HCT116 (cell line): ENCODE measurements around the gene CEP97. TPM values are rescaled to one million over a fixed set of nuclear protein-coding genes. Genes with fewer than 3 reads are reported as not detected.

Experiments used
- ATAC-seq: fragments of 200-7000 bp; cut with Tn5 transposase; 2 replicates; pipeline ENCODE4 v1.9.1; 2020; ENCODE audit warnings: mild to moderate bottlenecking, moderate library complexity
- BruUV-seq: library from RNA; stranded (reverse); fragments of 400-500 nt; replicated peaks from 2 replicates; lab custom pipeline; 2021; lab: Mats Ljungman, UMichigan
- CTCF ChIA-PET: fragments of 300-600 bp; sonication (Branson Sonifier 250); formaldehyde crosslinking; loops from one replicate; lab custom pipeline; 2021; ENCODE audit warnings: antibody characterized with exemption; lab: Charles Lee
- POLR2A ChIA-PET: fragments of 300-600, 350-600 bp; sonication (Branson Sonifier 250); formaldehyde crosslinking; loops from one replicate; lab custom pipeline; 2021; ENCODE audit warnings: antibody characterized with exemption; lab: Charles Lee
- RAD21 ChIA-PET, 2 experiments: fragments of 300-600 bp; sonication (Branson Sonifier 250); formaldehyde crosslinking; loops; one replicate each; lab custom pipeline; 2023; ENCODE audit warnings: low total read pairs in 2 of 2; ENCODE audit not compliant: uncharacterized antibody in 2 of 2, unreplicated experiment in 2 of 2, low non-redundant PET in 1 of 2; lab: Charles Lee
- DNase-seq: peaks from one replicate; pipeline ENCODE4 v3.0.0-alpha.2; 2010; ENCODE audit warnings: low read depth, low spot score
- H2AFZ ChIP-seq: fragments of 200-600 bp; shearing (Covaris generic), sonication (generic); 2 replicates; pipeline ENCODE4 v1.6.1; 2017; ENCODE audit warnings: low read depth, mixed run types, mixed read lengths, antibody characterized with exemption, low read length; ENCODE audit not compliant: poor library complexity, severe bottlenecking
- H3K27ac ChIP-seq: 2 replicates; pipeline ENCODE4 v1.5.1; 2012; ENCODE audit warnings: low read depth, low read length
- H3K27me3 ChIP-seq: fragments of 200-600 bp; sonication (generic); 2 replicates; pipeline ENCODE4 v1.6.1; 2016; ENCODE audit warnings: mixed run types, low read length, mixed read lengths; ENCODE audit not compliant: insufficient read depth
- H3K36me3 ChIP-seq, 2 experiments: fragments of 200-500 bp in 1 of 2; fragments of 200-600 bp in 1 of 2; sonication (Bioruptor generic) in 1 of 2; sonication (generic) in 1 of 2; 2 replicates each; pipeline versions ENCODE4 v1.5.1 to v1.6.1; 2014 to 2016; ENCODE audit warnings: low read length in 2 of 2, inconsistent platforms in 1 of 2, mixed read lengths in 1 of 2, mixed run types in 1 of 2; ENCODE audit not compliant: insufficient read depth in 2 of 2, control insufficient read depth in 1 of 2
- H3K4me1 ChIP-seq, 2 experiments: fragments of 200-600 bp in 1 of 2; sonication (generic) in 1 of 2; 2 replicates each; pipeline versions ENCODE4 v1.5.1 to v1.6.1; 2012 to 2017; ENCODE audit warnings: low read length in 2 of 2, inconsistent platforms in 1 of 2, mild to moderate bottlenecking in 1 of 2, mixed read lengths in 1 of 2, mixed run types in 1 of 2, moderate library complexity in 1 of 2; ENCODE audit not compliant: insufficient read depth in 2 of 2, control insufficient read depth in 1 of 2
- H3K4me2 ChIP-seq: fragments of 200-600 bp; sonication (generic); 2 replicates; pipeline ENCODE4 v1.6.1; 2017; ENCODE audit warnings: mixed run types, low read length, mixed read lengths
- H3K4me3 ChIP-seq, 2 experiments: fragments of 200-600 bp in 1 of 2; sonication (generic) in 1 of 2; replicated peaks in 1 of 2; 2 replicates each; pipeline ENCODE4 v1.5.1; 2011 to 2016; ENCODE audit warnings: low read length in 2 of 2, control low read depth in 1 of 2, low read depth in 1 of 2, mild to moderate bottlenecking in 1 of 2, mixed read lengths in 1 of 2, mixed run types in 1 of 2
- H3K79me2 ChIP-seq: fragments of 200-600 bp; sonication (generic); 2 replicates; pipeline ENCODE4 v1.6.1; 2017; ENCODE audit warnings: mild to moderate bottlenecking, mixed run types, low read length, moderate library complexity, mixed read lengths; ENCODE audit not compliant: insufficient read depth
- H3K9ac ChIP-seq: fragments of 200-600 bp; sonication (generic); 2 replicates; pipeline ENCODE4 v1.6.1; 2016; ENCODE audit warnings: low read length, mixed read lengths
- H3K9me2 ChIP-seq: fragments of 200-600 bp; sonication (generic), shearing (Covaris generic); 2 replicates; pipeline ENCODE4 v1.6.1; 2017; ENCODE audit warnings: mixed run types, mild to moderate bottlenecking, moderate library complexity; ENCODE audit not compliant: insufficient read depth
- H3K9me3 ChIP-seq, 2 experiments: fragments of 200-500 bp in 1 of 2; fragments of 200-600 bp in 1 of 2; sonication (Bioruptor generic) in 1 of 2; sonication (generic) in 1 of 2; 2 replicates each; pipeline ENCODE4 v1.6.1; 2014 to 2017; ENCODE audit warnings: low read length in 2 of 2, mixed read lengths in 2 of 2, inconsistent platforms in 1 of 2, low read depth in 1 of 2, mild to moderate bottlenecking in 1 of 2, mixed run types in 1 of 2, moderate library complexity in 1 of 2; ENCODE audit not compliant: control insufficient read depth in 1 of 2, insufficient read depth in 1 of 2
- H4K20me1 ChIP-seq: fragments of 200-600 bp; sonication (generic), shearing (Covaris generic); 2 replicates; pipeline ENCODE4 v1.6.1; 2017; ENCODE audit warnings: mixed run types, mild to moderate bottlenecking, moderate library complexity; ENCODE audit not compliant: insufficient read depth
- CBX3 ChIP-seq: IDR thresholded peaks from 2 replicates; pipeline ENCODE4 v1.6.1; 2012; ENCODE audit warnings: low read depth
- CEBPB ChIP-seq: IDR thresholded peaks from 2 replicates; pipeline ENCODE4 v1.6.1; 2012; ENCODE audit warnings: low read depth
- CTCF ChIP-seq, 3 experiments: fragments of 200-600 bp in 1 of 3; sonication (generic) in 1 of 3; IDR thresholded peaks in 2 of 3; conservative IDR thresholded peaks in 1 of 3; 2 replicates each; pipeline ENCODE4 v1.5.1; 2012 to 2017; ENCODE audit warnings: low read depth in 2 of 3, low read length in 2 of 3, antibody characterized with exemption in 1 of 3, borderline replicate concordance in 1 of 3, control low read depth in 1 of 3, mild to moderate bottlenecking in 1 of 3, mixed read lengths in 1 of 3, mixed run types in 1 of 3, moderate library complexity in 1 of 3; ENCODE audit not compliant: insufficient read depth in 1 of 3
- EZH2 ChIP-seq: fragments of 200-600 bp; sonication (generic); IDR thresholded peaks from 2 replicates; pipeline ENCODE4 v1.6.1; 2017; ENCODE audit warnings: antibody characterized with exemption, mixed run types
- JUND ChIP-seq: IDR thresholded peaks from 2 replicates; pipeline ENCODE4 v1.6.1; 2012
- MAX ChIP-seq: IDR thresholded peaks from 2 replicates; pipeline ENCODE4 v1.6.1; 2012
- POLR2A ChIP-seq: IDR thresholded peaks from 2 replicates; pipeline ENCODE4 v1.7.0; 2011; ENCODE audit warnings: borderline replicate concordance; ENCODE audit not compliant: insufficient read depth, insufficient read length; ENCODE audit errors: extremely low read depth
- POLR2AphosphoS5 ChIP-seq: IDR thresholded peaks from 2 replicates; pipeline ENCODE4 v1.6.1; 2011; ENCODE audit warnings: mild to moderate bottlenecking, low read depth, low read length, moderate library complexity
- RAD21 ChIP-seq: IDR thresholded peaks from 2 replicates; pipeline ENCODE4 v1.6.1; 2012; ENCODE audit warnings: low read depth, mild to moderate bottlenecking
- SIN3A ChIP-seq: IDR thresholded peaks from 2 replicates; pipeline ENCODE4 v1.6.1; 2012; ENCODE audit warnings: low read depth
- SP1 ChIP-seq: IDR thresholded peaks from 2 replicates; pipeline ENCODE4 v1.6.1; 2012; ENCODE audit warnings: low read depth
- YY1 ChIP-seq: IDR thresholded peaks from 2 replicates; pipeline ENCODE4 v1.6.1; 2011; ENCODE audit warnings: low read length, low read depth, moderate library complexity, mild to moderate bottlenecking; ENCODE audit not compliant: insufficient replicate concordance; ENCODE audit errors: extremely low read depth
- ZFX ChIP-seq: fragments of 450-650 bp; IDR thresholded peaks from 2 replicates; pipeline ENCODE4 v1.6.1; 2017
- intact Hi-C: fragments of 100-400 bp; cut with micrococcal nuclease; formaldehyde crosslinking; loops from 2 replicates; pipeline ENCODE4 v1.10.0; 2022
- total RNA-seq: library from RNA; stranded (reverse); gene quantifications from one replicate; pipeline ENCODE4 v1.2.1, GENCODE V29; 2021; ENCODE audit not compliant: unreplicated experiment

Gene CEP97
- total RNA-seq, 1 experiment from 2014 or later, result 15.7 TPM

DNA sequence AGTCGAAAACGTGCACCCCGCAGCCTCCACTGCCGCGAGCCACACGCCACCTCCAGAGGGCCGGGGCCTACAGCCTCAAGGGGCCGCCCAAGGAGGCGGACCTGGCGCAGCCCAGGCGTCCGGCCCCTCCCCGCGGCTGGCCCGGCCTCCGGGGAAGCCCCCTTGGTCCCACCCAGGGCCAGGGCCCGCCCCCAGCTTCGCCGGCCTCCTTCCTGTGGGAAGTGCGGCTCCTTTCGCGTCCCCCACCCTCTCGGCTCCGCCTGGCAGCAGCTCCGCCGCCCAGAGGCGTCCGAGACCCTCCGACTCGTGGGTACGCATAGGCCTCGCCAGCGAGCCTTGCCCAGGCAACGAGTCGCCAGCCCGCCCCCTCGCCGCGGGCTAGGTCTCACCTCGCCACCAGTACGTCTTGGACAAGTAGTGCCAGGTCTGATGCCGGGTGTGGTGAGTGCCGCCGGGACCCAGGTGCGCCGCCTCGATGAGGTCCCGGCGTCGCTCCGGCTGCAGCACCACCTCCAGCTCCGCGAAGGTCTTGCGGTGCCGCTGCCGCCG lies 48.1 kb upstream of the CEP97 start:
- Histone ChIP-seq H3K79me2 (peaks cover 65% of the 10 kb centered on the region), H3K27ac (peak overlapping the region; percentile 78), H3K4me1 (peaks cover 7 to 23% of the 10 kb centered on the region in 2 experiments; a peak in 3 of 4 replicates), H3K27me3 (no peaks in the 10 kb centered on the region), H4K20me1 (peaks cover 12% of the 10 kb centered on the region; the same call in 1 of the 2 replicates)
- POLR2A ChIA-PET, result interaction anchor here (0.6 to 4.7 kb wide), 3 partner anchors 10 to 113 kb away, joined by 3 to 45 read pairs (median 3); partner anchors contain the start of gene RPL24
- TF ChIP-seq POLR2A (peak; percentile 84), CEBPB (no peak), EZH2 (no peak), YY1 (peak; percentile 73), SP1 (peak; percentile 46; the same call in 1 of the 2 replicates), JUND (no peak), CBX3 (0 out of 2 replicates have a peak, but pooled peaks have one; percentile 49), CTCF (IDR thresholded peaks at IDR 0.05 in 2 of 3, conservative IDR thresholded peaks at IDR 0.05 in 1 of 3; ENCODE audit: borderline replicate concordance in 1 of 3, insufficient read depth in 1 of 3, low read depth in 2 of 3, low read length in 2 of 3) (peak in 1 of 3 experiments; percentile 9; a peak in 1 of 6 replicates), RAD21 (no peak), MAX (peak; percentile 75), SIN3A (peak; percentile 43), POLR2AphosphoS5 (peak; percentile 81), ZFX (peak; percentile 73)
- TF ChIP-seq, all 23 proteins: peak for 9
- Histone ChIP-seq H2AFZ (no peak overlapping the region), H3K9me3 (no peaks in the 10 kb centered on the region), H3K9me2 (no peaks in the 10 kb centered on the region), H3K36me3 (peaks cover 12 to 15% of the 10 kb centered on the region in 2 experiments), H3K9ac (peak overlapping the region; percentile 98), H3K4me3 (peak overlapping the region; percentile 97), H3K4me2 (peak overlapping the region; percentile 92)
- ChIA-PET RAD21 (interaction anchor here in 1 of 2 experiments (0.5 kb wide), 1 partner anchor 181 kb away, joined by 3 read pairs; no protein-coding TSS in a partner anchor), CTCF (interaction anchor here (1.0 to 2.8 kb wide), 4 partner anchors 8 to 103 kb away, joined by 4 to 11 read pairs (median 6); partner anchors contain the start of genes PCNP and RPL24)
- BruUV-seq, result no TSS peak
- ATAC-seq, result peak; percentile 86
- DNase-seq, result peak; percentile 88
- intact Hi-C loops, result no loop called here
